ENCODE results near the gene KIAA0930.

DNA sequence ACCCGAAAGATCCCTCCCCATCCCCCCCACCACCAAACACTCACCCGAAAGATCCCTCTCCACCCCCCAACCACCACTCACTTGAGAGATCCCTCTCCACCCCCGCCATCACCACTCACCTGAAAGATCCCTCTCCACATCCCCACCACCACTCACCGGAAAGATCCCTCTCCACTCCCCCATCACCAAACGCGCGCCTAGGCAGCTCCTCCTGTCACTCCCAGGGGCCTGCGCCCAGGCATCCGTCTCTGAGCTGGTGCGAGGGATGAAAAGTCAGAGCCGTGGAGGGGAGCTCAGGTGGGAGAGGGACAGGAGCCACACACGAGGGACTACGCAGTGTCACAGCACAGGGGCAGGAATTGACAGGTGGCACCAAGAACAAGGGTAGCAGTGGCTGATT, 11.5 kb downstream of the KIAA0930 start:
- TF ChIP-seq POLR2AphosphoS5 (IDR thresholded peaks at IDR 0.05; ENCODE audit: low read depth, low read length) (no peak), POLR2A (IDR thresholded peaks at IDR 0.05; ENCODE audit: low read depth, low read length) (no peak), PAX5 (IDR thresholded peaks at IDR 0.05; ENCODE audit: insufficient read depth, low read length, severe bottlenecking) (no peak)
